Measurements from ENCODE around the gene RBP4. TPM values are rescaled to one million over a fixed set of nuclear protein-coding genes. Genes with fewer than 3 reads are reported as not detected.

Gene RBP4
- polyA plus RNA-seq, 1 experiment: not detected

DNA sequence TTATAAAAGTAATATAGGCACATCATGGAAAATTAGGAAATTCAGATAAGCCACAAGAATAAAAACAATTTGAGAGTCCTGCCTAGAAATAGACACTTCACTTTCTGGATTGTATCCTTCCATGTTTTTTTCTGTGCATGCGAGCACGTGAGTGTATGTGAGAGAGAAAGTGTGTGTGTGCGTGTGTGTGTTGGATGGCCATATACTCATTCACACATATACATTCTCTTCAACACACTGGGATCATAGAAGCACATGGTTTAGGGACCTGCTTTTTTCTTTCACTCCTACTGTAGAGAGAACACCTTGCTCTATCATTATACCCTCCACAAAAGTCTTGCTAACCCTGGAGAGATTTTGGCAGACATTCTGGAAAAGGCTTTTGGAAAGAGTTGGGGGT lies 27.1 kb downstream of the RBP4 start:
- ChIA-PET CTCF (no interaction called here), POLR2A (no interaction called here)
- no peak for DNase-seq (ENCODE audit: low read depth, low spot score)
- H3K4me3 ChIP-seq (ENCODE audit: low read depth, low read length): no peak overlapping the region
- H3K27me3 ChIP-seq (ENCODE audit: control insufficient read depth, insufficient read depth, low read length): peaks cover 40% of the 10 kb centered on the region
- TF ChIP-seq, protein P1, sequence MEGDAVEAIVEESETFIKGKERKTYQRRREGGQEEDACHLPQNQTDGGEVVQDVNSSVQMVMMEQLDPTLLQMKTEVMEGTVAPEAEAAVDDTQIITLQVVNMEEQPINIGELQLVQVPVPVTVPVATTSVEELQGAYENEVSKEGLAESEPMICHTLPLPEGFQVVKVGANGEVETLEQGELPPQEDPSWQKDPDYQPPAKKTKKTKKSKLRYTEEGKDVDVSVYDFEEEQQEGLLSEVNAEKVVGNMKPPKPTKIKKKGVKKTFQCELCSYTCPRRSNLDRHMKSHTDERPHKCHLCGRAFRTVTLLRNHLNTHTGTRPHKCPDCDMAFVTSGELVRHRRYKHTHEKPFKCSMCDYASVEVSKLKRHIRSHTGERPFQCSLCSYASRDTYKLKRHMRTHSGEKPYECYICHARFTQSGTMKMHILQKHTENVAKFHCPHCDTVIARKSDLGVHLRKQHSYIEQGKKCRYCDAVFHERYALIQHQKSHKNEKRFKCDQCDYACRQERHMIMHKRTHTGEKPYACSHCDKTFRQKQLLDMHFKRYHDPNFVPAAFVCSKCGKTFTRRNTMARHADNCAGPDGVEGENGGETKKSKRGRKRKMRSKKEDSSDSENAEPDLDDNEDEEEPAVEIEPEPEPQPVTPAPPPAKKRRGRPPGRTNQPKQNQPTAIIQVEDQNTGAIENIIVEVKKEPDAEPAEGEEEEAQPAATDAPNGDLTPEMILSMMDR (IDR thresholded peaks at IDR 0.05; ENCODE audit: low read depth, low read length): no peak
- no peaks in the 10 kb centered on the region for H3K9me3 ChIP-seq (ENCODE audit: control insufficient read depth, insufficient read depth, low read length)
- no peak overlapping the region for H3K27ac ChIP-seq (ENCODE audit: low read depth, low read length)

GRCh38 chr10:93573051-93573909 lies 27.8 kb downstream of the RBP4 start:
- TF ChIP-seq, protein P1 (IDR thresholded peaks at IDR 0.05; ENCODE audit: low read depth, low read length): no peak
- H3K4me3 ChIP-seq (ENCODE audit: low read depth, low read length): no peak overlapping the region
- DNase-seq (ENCODE audit: low read depth, low spot score): no peak
- ChIA-PET POLR2A (no interaction called here), CTCF (interaction anchor here (1.5 kb wide), 1 partner anchor 18 kb away, joined by 3 read pairs; no protein-coding TSS in a partner anchor)
- H3K27ac ChIP-seq (ENCODE audit: low read depth, low read length): no peak overlapping the region
- no peaks in the 10 kb centered on the region for H3K9me3 ChIP-seq (ENCODE audit: control insufficient read depth, insufficient read depth, low read length)
- H3K27me3 ChIP-seq (ENCODE audit: control insufficient read depth, insufficient read depth, low read length): peaks cover 41% of the 10 kb centered on the region

DNA sequence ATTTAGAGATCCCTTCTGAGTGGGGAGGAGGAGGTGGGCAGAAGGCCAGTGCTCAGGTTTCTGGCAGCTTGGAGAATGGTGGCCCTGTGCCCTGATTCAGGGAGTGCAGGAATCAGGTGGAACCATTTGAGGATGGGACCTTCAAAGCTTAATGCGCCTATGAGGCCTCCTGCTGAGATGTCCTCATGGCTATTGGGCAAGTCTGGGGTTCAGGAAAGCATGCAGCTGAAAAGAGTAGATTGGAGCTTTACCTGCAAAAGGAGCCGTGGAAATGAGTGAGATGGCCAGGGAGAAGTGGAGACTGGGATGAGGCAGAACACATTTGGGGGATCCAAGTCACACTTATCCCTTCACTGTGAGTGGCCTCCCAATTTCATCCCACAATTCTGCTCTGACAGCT lies 28.4 kb downstream of the RBP4 start:
- H3K9me3 ChIP-seq (ENCODE audit: control insufficient read depth, insufficient read depth, low read length): no peaks in the 10 kb centered on the region
- TF ChIP-seq, protein P1 (IDR thresholded peaks at IDR 0.05; ENCODE audit: low read depth, low read length): no peak
- H3K27ac ChIP-seq (ENCODE audit: low read depth, low read length): no peak overlapping the region
- no peak for DNase-seq (ENCODE audit: low read depth, low spot score)
- no peak overlapping the region for H3K4me3 ChIP-seq (ENCODE audit: low read depth, low read length)
- ChIA-PET CTCF (interaction anchor here (1.5 kb wide), 1 partner anchor 18 kb away, joined by 3 read pairs; no protein-coding TSS in a partner anchor), POLR2A (no interaction called here)
- peaks cover 47% of the 10 kb centered on the region for H3K27me3 ChIP-seq (ENCODE audit: control insufficient read depth, insufficient read depth, low read length)

GRCh38 chr10:93570383-93570782 lies 30.7 kb downstream of the RBP4 start:
- Histone ChIP-seq H3K9me3 (ENCODE audit: control insufficient read depth, insufficient read depth, low read length) (no peaks in the 10 kb centered on the region; the same call in 1 of the 2 replicates), H3K27me3 (ENCODE audit: control insufficient read depth, insufficient read depth, low read length) (peaks cover 63% of the 10 kb centered on the region), H3K27ac (ENCODE audit: low read depth, low read length) (no peak overlapping the region), H3K4me3 (ENCODE audit: low read depth, low read length) (no peak overlapping the region)
- POLR2A ChIA-PET: no interaction called here
- DNase-seq (ENCODE audit: low read depth, low spot score): no peak
- TF ChIP-seq, protein P1 (IDR thresholded peaks at IDR 0.05; ENCODE audit: low read depth, low read length): no peak
- CTCF ChIA-PET: interaction anchor here (1.9 kb wide), 1 partner anchor 16 kb away, joined by 8 read pairs; no protein-coding TSS in a partner anchor

- H3K4me3 ChIP-seq (ENCODE audit: low read depth, low read length): no peak overlapping the region
- POLR2A ChIA-PET: no interaction called here
- peaks cover 65% of the 10 kb centered on the region for H3K27me3 ChIP-seq (ENCODE audit: control insufficient read depth, insufficient read depth, low read length)
- H3K9me3 ChIP-seq (ENCODE audit: control insufficient read depth, insufficient read depth, low read length): no peaks in the 10 kb centered on the region; the same call in 1 of the 2 replicates
- TF ChIP-seq, protein P1 (IDR thresholded peaks at IDR 0.05; ENCODE audit: low read depth, low read length): no peak
- no peak overlapping the region for H3K27ac ChIP-seq (ENCODE audit: low read depth, low read length)
- DNase-seq (ENCODE audit: low read depth, low spot score): no peak
- CTCF ChIA-PET: no interaction called here
Observed at GRCh38 chr10:93568105-93568390, 33.0 kb downstream of the RBP4 start.

Measured in AG04450 (cell line).